GM19023 (cell line): Measurements from ENCODE around the gene OR7G1.

Source experiments
- ATAC-seq: cut with Tn5 transposase; IDR thresholded peaks from one replicate; pipeline ENCODE4 v1.9.1; 2021; ENCODE audit warnings: mild to moderate bottlenecking, moderate library complexity; ENCODE audit not compliant: unreplicated experiment

Gene OR7G1

GRCh38 chr19:9115307-9115813 is at the start of gene OR7G1:
Gene OR7G1, minus strand, starts transcription at chr19:9115763. Its CDS starts 0 bp downstream, at chr19:9115763.
- ATAC-seq = no peak

- ATAC-seq = no peak
Measured at GRCh38 chr19:9165261-9165660, 49.7 kb upstream of the OR7G1 start.

GRCh38 chr19:9161427-9161826 is 45.9 kb upstream of the OR7G1 start:
- no peak for ATAC-seq

- no peak for ATAC-seq
Measured at GRCh38 chr19:9159891-9160290, 44.3 kb upstream of the OR7G1 start.

- ATAC-seq = no peak
Measured at GRCh38 chr19:9156304-9156703, 40.7 kb upstream of the OR7G1 start.

GRCh38 chr19:9155591-9155990 is 40.0 kb upstream of the OR7G1 start:
- ATAC-seq = no peak

- ATAC-seq = no peak
Measured at GRCh38 chr19:9151367-9151766, 35.8 kb upstream of the OR7G1 start.

GRCh38 chr19:9150650-9151049 is 35.1 kb upstream of the OR7G1 start:
- no peak for ATAC-seq

GRCh38 chr19:9149997-9150396 is 34.4 kb upstream of the OR7G1 start:
- no peak for ATAC-seq

GRCh38 chr19:9148697-9149096 is 33.1 kb upstream of the OR7G1 start:
- ATAC-seq = no peak

- no peak for ATAC-seq
Measured at GRCh38 chr19:9146882-9147281, 31.3 kb upstream of the OR7G1 start.

GRCh38 chr19:9144920-9145319 is 29.4 kb upstream of the OR7G1 start:
- no peak for ATAC-seq

- peak; percentile 93 for ATAC-seq
Measured at GRCh38 chr19:9140159-9140874, 24.8 kb upstream of the OR7G1 start, which contains the start of gene ZNF317. Gene ZNF317, plus strand, starts transcription at chr19:9140397. Its CDS starts 15,620 bp downstream, at chr19:9156017.

GRCh38 chr19:9139609-9140158 is 24.1 kb upstream of the OR7G1 start:
- no peak for ATAC-seq

GRCh38 chr19:9132422-9132821 is 16.9 kb upstream of the OR7G1 start:
- ATAC-seq = no peak

GRCh38 chr19:9130965-9131364 is 15.4 kb upstream of the OR7G1 start:
- no peak for ATAC-seq

GRCh38 chr19:9128171-9128570 is 12.6 kb upstream of the OR7G1 start:
- no peak for ATAC-seq

- ATAC-seq = no peak
Measured at GRCh38 chr19:9126900-9127405, 11.4 kb upstream of the OR7G1 start, which contains the start of gene OR7G3. Gene OR7G3, minus strand, starts transcription at chr19:9126950. Its CDS starts 0 bp downstream, at chr19:9126950.

GRCh38 chr19:9116547-9116946 is 984 bp upstream of the OR7G1 start:
- ATAC-seq = no peak

GRCh38 chr19:9109959-9110358 is 5.6 kb downstream of the OR7G1 start:
- ATAC-seq = no peak

GRCh38 chr19:9107375-9107774 is 8.2 kb downstream of the OR7G1 start, which contains the start of gene OR7G2:
Gene OR7G2, minus strand, starts transcription at chr19:9107475. Its CDS starts 4,232 bp downstream, at chr19:9103243.
- ATAC-seq = no peak

- no peak for ATAC-seq
Measured at GRCh38 chr19:9086761-9087160, 28.8 kb downstream of the OR7G1 start, which contains the start of gene OR1M1. Gene OR1M1, plus strand, starts transcription at chr19:9087061. Its CDS starts 6,184 bp downstream, at chr19:9093245.
